HG03354 (cell line): ENCODE measurements around the gene VGLL4.
"Not testable (repeated sequence)": the region's sequence is repeated elsewhere in the genome, so short reads cannot be mapped to it uniquely, and the experiment has no call there.

Experiments
- ATAC-seq: cut with Tn5 transposase; IDR thresholded peaks from one replicate; pipeline ENCODE4 v1.9.1; 2021; ENCODE audit warnings: mild to moderate bottlenecking; ENCODE audit not compliant: unreplicated experiment, poor library complexity, severe bottlenecking

The VGLL4 gene

DNA sequence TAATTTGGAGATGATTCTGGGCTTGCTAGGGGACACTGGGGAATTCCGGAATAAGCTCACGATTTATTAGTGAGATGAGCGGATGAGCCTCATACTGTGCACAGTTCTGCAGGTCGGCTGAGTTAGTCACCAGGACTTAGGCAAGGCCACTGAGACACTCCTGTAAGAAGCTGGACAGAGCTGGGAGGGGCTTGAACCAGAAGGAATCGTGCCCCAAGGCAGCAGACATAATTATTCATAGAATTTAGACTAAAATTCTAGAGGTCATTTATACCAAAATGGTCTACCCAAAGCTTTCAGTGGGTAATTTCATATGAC is 121.4 kb downstream of the VGLL4 start:
- no peak for ATAC-seq

DNA sequence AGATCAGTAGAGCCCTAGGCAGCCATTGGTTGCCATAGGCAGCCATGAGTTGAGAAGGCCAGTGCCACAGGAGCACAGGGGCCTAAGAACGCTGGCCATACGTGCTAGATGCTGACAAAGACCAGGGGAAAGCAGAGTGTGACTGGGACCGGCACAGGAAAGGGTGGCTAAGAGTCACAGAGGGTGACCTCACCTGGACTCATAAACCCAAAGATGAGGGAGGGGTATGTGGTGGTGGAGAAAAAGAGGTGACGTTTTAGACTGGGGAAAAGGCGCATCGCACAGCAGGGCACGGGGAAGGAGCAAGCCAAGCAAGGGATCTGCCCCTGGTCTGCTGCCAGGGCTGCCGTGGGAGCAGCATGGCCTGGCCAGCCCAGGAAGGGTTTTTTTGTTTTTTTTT is 122.5 kb downstream of the VGLL4 start:
- no peak for ATAC-seq

- no peak for ATAC-seq
Observed at GRCh38 chr3:11517601-11518000, 126.1 kb downstream of the VGLL4 start.

DNA sequence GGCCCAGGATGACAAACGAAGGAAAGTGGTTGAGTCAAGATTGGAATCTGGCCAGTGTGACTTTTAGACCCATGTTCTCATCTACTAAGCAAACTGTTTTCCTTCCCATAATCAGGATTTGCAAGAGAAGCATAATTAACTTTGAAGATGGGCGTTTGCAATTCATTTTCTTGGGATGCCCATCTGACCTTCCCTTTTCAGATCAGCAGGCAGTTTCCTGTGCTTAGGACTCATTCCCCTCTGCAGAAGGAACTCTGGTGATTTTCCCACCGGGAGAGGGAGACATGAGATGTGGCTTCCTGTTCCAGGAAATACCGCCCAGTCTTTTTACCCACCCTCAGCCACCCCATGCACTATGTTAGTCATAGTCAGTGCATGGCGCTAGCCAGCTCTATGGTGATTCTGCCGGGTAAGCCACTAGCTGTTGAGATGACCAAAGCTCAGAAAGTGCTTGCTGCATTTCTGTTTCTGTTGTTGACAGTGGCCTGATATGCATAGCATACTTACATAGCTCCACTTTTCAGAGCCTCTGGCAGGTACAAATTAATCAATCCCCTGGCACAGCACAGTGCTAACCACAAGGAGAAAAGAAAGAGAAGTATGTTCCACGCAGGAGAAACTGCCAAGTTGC is 129.4 kb downstream of the VGLL4 start:
- no peak for ATAC-seq

DNA sequence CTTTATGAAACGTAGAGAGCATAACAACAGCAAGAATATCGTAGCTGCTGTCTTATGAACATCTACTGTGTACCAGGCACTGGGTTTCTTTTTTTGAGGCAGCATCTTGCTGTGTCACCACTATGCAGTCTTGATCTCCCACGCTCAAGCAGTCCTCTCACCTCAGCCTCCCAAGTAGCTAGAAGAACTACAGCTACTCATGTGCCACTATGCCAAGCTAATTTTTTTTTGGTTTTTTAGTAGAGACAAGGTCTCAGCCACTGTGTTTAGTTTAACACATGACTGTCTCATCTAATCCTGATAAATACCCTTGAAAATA is 129.9 kb downstream of the VGLL4 start:
- ATAC-seq, result no peak

GRCh38 chr3:11513125-11513816 is 130.4 kb downstream of the VGLL4 start:
- not testable (repeated sequence) for ATAC-seq

- not testable (repeated sequence) for ATAC-seq
Observed at GRCh38 chr3:11511606-11512005, 132.1 kb downstream of the VGLL4 start.

DNA sequence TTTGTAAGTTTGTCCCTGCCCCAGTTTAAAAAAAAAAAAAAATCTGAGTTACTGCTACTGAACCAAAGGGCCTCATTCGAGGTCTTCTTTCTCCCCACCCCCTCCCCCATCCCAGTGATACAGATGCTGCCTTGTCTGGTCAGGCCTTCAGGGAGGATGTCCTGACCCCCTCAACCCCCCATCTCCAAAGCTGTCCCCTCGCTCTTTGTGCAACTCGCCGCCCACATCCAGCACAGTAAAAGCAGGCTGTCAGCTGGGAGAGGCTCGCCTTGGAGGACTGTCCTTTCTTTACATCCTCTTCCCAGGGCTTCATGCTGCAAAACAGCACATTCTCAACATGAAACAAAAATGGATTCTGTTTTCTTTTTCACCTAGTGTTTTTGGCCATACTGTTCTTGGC is 133.4 kb downstream of the VGLL4 start:
- ATAC-seq, result no peak

GRCh38 chr3:11510001-11510340 is 133.7 kb downstream of the VGLL4 start:
- no peak for ATAC-seq

- no peak for ATAC-seq
Observed at GRCh38 chr3:11509173-11510000, 134.3 kb downstream of the VGLL4 start.

- no peak for ATAC-seq
Observed at GRCh38 chr3:11508346-11509172, 135.2 kb downstream of the VGLL4 start.

- no peak for ATAC-seq
Observed at GRCh38 chr3:11507719-11508118, 136.0 kb downstream of the VGLL4 start.
